GM21423 (cell line): ENCODE results near the gene SYT1.

Experiments used
- ATAC-seq: cut with Tn5 transposase; IDR thresholded peaks from one replicate; pipeline ENCODE4 v1.9.1; 2021; ENCODE audit warnings: mild to moderate bottlenecking, moderate library complexity; ENCODE audit not compliant: unreplicated experiment

Gene SYT1

GRCh38 chr12:79274501-79275064, 410.0 kb downstream of the SYT1 start:
- ATAC-seq, result no peak

GRCh38 chr12:79275631-79276030, 411.1 kb downstream of the SYT1 start:
- ATAC-seq, result no peak

- no peak for ATAC-seq
These were observed 418.8 kb downstream of the SYT1 start for GRCh38 chr12:79283364-79283763.

- no peak for ATAC-seq
These were observed 424.3 kb downstream of the SYT1 start for GRCh38 chr12:79288911-79289310.

GRCh38 chr12:79291711-79292110, 427.1 kb downstream of the SYT1 start:
- ATAC-seq, result no peak

- ATAC-seq, result no peak
These were observed 430.0 kb downstream of the SYT1 start for GRCh38 chr12:79294590-79294989.

GRCh38 chr12:79295572-79295971, 431.0 kb downstream of the SYT1 start:
- no peak for ATAC-seq

- ATAC-seq, result no peak
These were observed 431.6 kb downstream of the SYT1 start for GRCh38 chr12:79296133-79296532.

GRCh38 chr12:79296871-79297270, 432.3 kb downstream of the SYT1 start:
- ATAC-seq, result no peak

- no peak for ATAC-seq
These were observed 433.9 kb downstream of the SYT1 start for GRCh38 chr12:79298506-79298905.

- ATAC-seq, result no peak
These were observed 435.0 kb downstream of the SYT1 start for GRCh38 chr12:79299447-79300198.

GRCh38 chr12:79300199-79300568, 435.6 kb downstream of the SYT1 start:
- ATAC-seq, result no peak

- ATAC-seq, result no peak
These were observed 436.6 kb downstream of the SYT1 start for GRCh38 chr12:79301181-79301580.

- no peak for ATAC-seq
These were observed 437.7 kb downstream of the SYT1 start for GRCh38 chr12:79302162-79302814.

- ATAC-seq, result no peak
These were observed 442.8 kb downstream of the SYT1 start for GRCh38 chr12:79307340-79307739.

GRCh38 chr12:79309039-79309438, 444.5 kb downstream of the SYT1 start:
- no peak for ATAC-seq

GRCh38 chr12:79317179-79317847, 452.7 kb downstream of the SYT1 start:
- ATAC-seq, result no peak

- no peak for ATAC-seq
These were observed 458.3 kb downstream of the SYT1 start for GRCh38 chr12:79322905-79323304.

GRCh38 chr12:79324571-79324970, 460.0 kb downstream of the SYT1 start:
- ATAC-seq, result no peak

GRCh38 chr12:79326222-79326621, 461.6 kb downstream of the SYT1 start:
- ATAC-seq, result no peak

- no peak for ATAC-seq
These were observed 462.1 kb downstream of the SYT1 start for GRCh38 chr12:79326663-79327062.

GRCh38 chr12:79327465-79327864, 462.9 kb downstream of the SYT1 start:
- ATAC-seq, result no peak
